Endodermal cell (in vitro differentiated cells): Measurements from ENCODE around the gene TRIM22. TPM values are rescaled to one million over a fixed set of nuclear protein-coding genes. Genes with fewer than 3 reads are reported as not detected.
"Not testable (repeated sequence)": the region's sequence is repeated elsewhere in the genome, so short reads cannot be mapped to it uniquely, and the experiment has no call there.

Source experiments
- DNase-seq: peaks from one replicate; pipeline ENCODE4 v3.0.0-alpha.2; 2017
- H3K27ac ChIP-seq: 2 replicates; pipeline ENCODE4 v1.5.1; 2013; ENCODE audit warnings: mild to moderate bottlenecking, low read depth, low read length, moderate library complexity
- H3K27me3 ChIP-seq: 2 replicates; pipeline ENCODE4 v1.6.1; 2013; ENCODE audit warnings: mild to moderate bottlenecking, low read length, moderate library complexity; ENCODE audit not compliant: insufficient read depth, control insufficient read depth, poor library complexity, severe bottlenecking
- H3K36me3 ChIP-seq: 2 replicates; pipeline ENCODE4 v1.7.0; 2013; ENCODE audit warnings: mild to moderate bottlenecking, low read length, moderate library complexity; ENCODE audit not compliant: control insufficient read depth, insufficient read depth
- H3K4me1 ChIP-seq: one replicate; pipeline ENCODE4 v1.7.0; 2013; ENCODE audit warnings: low read length; ENCODE audit not compliant: control insufficient read depth, insufficient read depth
- H3K4me3 ChIP-seq: 2 replicates; pipeline ENCODE4 v1.5.1; 2013; ENCODE audit warnings: mild to moderate bottlenecking, low read length, moderate library complexity
- H3K9ac ChIP-seq: 2 replicates; pipeline ENCODE4 v1.6.1; 2013; ENCODE audit warnings: mild to moderate bottlenecking, low read length, moderate library complexity; ENCODE audit not compliant: poor library complexity, severe bottlenecking; ENCODE audit errors: extremely low read depth
- H3K9me3 ChIP-seq: 2 replicates; pipeline ENCODE4 v1.6.1; 2013; ENCODE audit warnings: mild to moderate bottlenecking, low read length, moderate library complexity; ENCODE audit not compliant: control insufficient read depth
- H3K27ac Mint-ChIP-seq: 2 replicates; pipeline ENCODE4 v1.8.0; 2020; ENCODE audit warnings: mixed read lengths
- H3K27me3 Mint-ChIP-seq: 2 replicates; pipeline ENCODE4 v1.8.0; 2021; ENCODE audit warnings: mild to moderate bottlenecking, mixed read lengths; ENCODE audit not compliant: insufficient read depth
- H3K36me3 Mint-ChIP-seq: 2 replicates; pipeline ENCODE4 v1.8.0; 2020; ENCODE audit warnings: low read depth, mixed read lengths
- H3K4me1 Mint-ChIP-seq: 2 replicates; pipeline ENCODE4 v1.8.0; 2020; ENCODE audit warnings: mixed read lengths
- H3K4me3 Mint-ChIP-seq: 2 replicates; pipeline ENCODE4 v1.8.0; 2020; ENCODE audit warnings: mild to moderate bottlenecking, moderate library complexity, mixed read lengths
- H3K9me3 Mint-ChIP-seq: 2 replicates; pipeline ENCODE4 v1.8.0; 2020; ENCODE audit warnings: mild to moderate bottlenecking, mixed read lengths
- CTCF ChIP-seq: fragments of 200-600 bp; sonication (generic); conservative IDR thresholded peaks from 2 replicates; pipeline ENCODE4 v1.5.0; 2021; ENCODE audit warnings: antibody characterized with exemption, mild to moderate bottlenecking
- WGBS, 2 experiments: methylation state at CpG; one replicate each; pipeline versions ENCODE4 v1.1.5 to v1.1.7; 2013; ENCODE audit warnings: missing lambda C conversion rate in 2 of 2, mixed read lengths in 1 of 2; ENCODE audit not compliant: insufficient coverage in 1 of 2, insufficient read length in 1 of 2; 5-methylcytosine and 5-hydroxymethylcytosine counted together
- total RNA-seq, 2 donors: library from RNA; stranded (reverse); fragmentation: NEBNext Ultra II Directional in 1 of 2; extraction: Animal tissue kit (Norgen Biotek cat#: 25700) in 1 of 2; gene quantifications; 2 replicates in 1 of 2; 3 replicates in 1 of 2; pipeline ENCODE4 v1.2.1, GENCODE V29; 2021

Gene TRIM22
- total RNA-seq, 2 donors from 2014 or later: 1.1 to 3.1 TPM

GRCh38 chr11:5679811-5680210 lies 9.8 kb upstream of the TRIM22 start:
- Mint-ChIP-seq H3K36me3 (peaks cover 41% of the 10 kb centered on the region), H3K4me3 (no peak overlapping the region), H3K9me3 (peaks cover 21% of the 10 kb centered on the region), H3K4me1 (peaks cover 15% of the 10 kb centered on the region), H3K27ac (no peak overlapping the region), H3K27me3 (no peaks in the 10 kb centered on the region)
- Histone ChIP-seq H3K4me3 (no peak overlapping the region), H3K9me3 (no peaks in the 10 kb centered on the region), H3K36me3 (peaks cover 19% of the 10 kb centered on the region), H3K27ac (no peak overlapping the region), H3K4me1 (peaks cover 3% of the 10 kb centered on the region), H3K27me3 (no peaks in the 10 kb centered on the region), H3K9ac (no peak overlapping the region)
- 95 to 97% methylated on average over 6 to 7 of the region's 7 CpGs for WGBS, 2 experiments
- no peak for DNase-seq
- no peak for TF ChIP-seq CTCF

GRCh38 chr11:5682890-5683441 lies 6.6 kb upstream of the TRIM22 start:
- H3K9me3 ChIP-seq, H3K27ac Mint-ChIP-seq, H3K9ac ChIP-seq, H3K27ac ChIP-seq, H3K4me1 ChIP-seq, H3K4me3 ChIP-seq, H3K27me3 Mint-ChIP-seq, H3K27me3 ChIP-seq, DNase-seq, H3K4me3 Mint-ChIP-seq: not testable (repeated sequence)
- Mint-ChIP-seq H3K9me3 (peaks cover 18% of the 10 kb centered on the region), H3K4me1 (peaks cover 20% of the 10 kb centered on the region), H3K36me3 (peaks cover 23% of the 10 kb centered on the region)
- WGBS, 2 experiments: 90 to 97% methylated on average over 10 to 30 of the region's 33 CpGs
- H3K36me3 ChIP-seq: peaks cover 14% of the 10 kb centered on the region

GRCh38 chr11:5683620-5684019 lies 6.0 kb upstream of the TRIM22 start:
- not testable (repeated sequence) for H3K27ac ChIP-seq

GRCh38 chr11:5684036-5684645 lies 5.4 kb upstream of the TRIM22 start:
- peak overlapping the region; percentile 79 for H3K9ac ChIP-seq
- H3K4me1 ChIP-seq: peaks cover 3% of the 10 kb centered on the region
- no peaks in the 10 kb centered on the region for H3K27me3 ChIP-seq
- peak overlapping the region; percentile 82 for H3K4me3 ChIP-seq
- H3K27me3 Mint-ChIP-seq: no peaks in the 10 kb centered on the region
- 96% methylated on average over 4 to 7 of the region's 8 CpGs for WGBS, 2 experiments
- peaks cover 2% of the 10 kb centered on the region for H3K36me3 ChIP-seq
- peak overlapping the region; percentile 98 for H3K27ac ChIP-seq
- DNase-seq: no peak
- H3K27ac Mint-ChIP-seq: peak overlapping the region; percentile 99
- H3K9me3 ChIP-seq: no peaks in the 10 kb centered on the region
- H3K9me3 Mint-ChIP-seq: peaks cover 18% of the 10 kb centered on the region
- peak overlapping the region; percentile 68 for H3K4me3 Mint-ChIP-seq
- peaks cover 11% of the 10 kb centered on the region for H3K36me3 Mint-ChIP-seq
- TF ChIP-seq CTCF: no peak
- H3K4me1 Mint-ChIP-seq: peaks cover 20% of the 10 kb centered on the region

More at GRCh38 chr11:5683620-5684019, 6.0 kb upstream of the TRIM22 start:
- not testable (repeated sequence) for H3K4me1 ChIP-seq, H3K9me3 ChIP-seq, DNase-seq, H3K27me3 ChIP-seq, H3K9ac ChIP-seq, H3K27me3 Mint-ChIP-seq, H3K36me3 ChIP-seq
- Mint-ChIP-seq H3K4me3 (peak overlapping the region; percentile 68), H3K27ac (peak overlapping the region; percentile 76), H3K4me1 (peaks cover 20% of the 10 kb centered on the region), H3K9me3 (peaks cover 18% of the 10 kb centered on the region), H3K36me3 (peaks cover 16% of the 10 kb centered on the region)
- WGBS, 2 experiments: 95 to 100% methylated on average over 2 to 7 of the region's 7 CpGs
- peak overlapping the region; percentile 82 for H3K4me3 ChIP-seq
